Iris pigment epithelial cell (primary cell): ENCODE measurements around the gene NCAM2.

ENCODE experiments used
- DNase-seq: peaks from one replicate; pipeline ENCODE4 v3.0.0-alpha.2; 2011; ENCODE audit warnings: low read depth

The NCAM2 gene

GRCh38 chr21:21457077-21457476 is 458.9 kb downstream of the NCAM2 start:
- DNase-seq, result no peak

- no peak for DNase-seq
Observed at GRCh38 chr21:21458124-21458631, 460.0 kb downstream of the NCAM2 start.

GRCh38 chr21:21460979-21461378 is 462.8 kb downstream of the NCAM2 start:
- no peak for DNase-seq

GRCh38 chr21:21463456-21463855 is 465.2 kb downstream of the NCAM2 start:
- DNase-seq, result peak; percentile 10

GRCh38 chr21:21464684-21465083 is 466.5 kb downstream of the NCAM2 start:
- DNase-seq, result no peak

GRCh38 chr21:21466752-21467151 is 468.5 kb downstream of the NCAM2 start:
- DNase-seq, result no peak

- DNase-seq, result no peak
Observed at GRCh38 chr21:21468003-21468402, 469.8 kb downstream of the NCAM2 start.

- DNase-seq, result no peak
Observed at GRCh38 chr21:21481239-21481638, 483.0 kb downstream of the NCAM2 start.

GRCh38 chr21:21508859-21509258 is 510.6 kb downstream of the NCAM2 start:
- no peak for DNase-seq

GRCh38 chr21:21530680-21531079 is 532.5 kb downstream of the NCAM2 start:
- no peak for DNase-seq

- peak; percentile 5 for DNase-seq
Observed at GRCh38 chr21:21547368-21547953, 549.3 kb downstream of the NCAM2 start.

- no peak for DNase-seq
Observed at GRCh38 chr21:21559285-21560045, 561.3 kb downstream of the NCAM2 start.
